IPS-18c (cell line): ENCODE data around the gene TMEM52B.

Source experiments
- H3K4me3 ChIP-seq: 2 replicates; pipeline ENCODE4 v1.7.0; 2013; ENCODE audit warnings: low read depth, mild to moderate bottlenecking, low read length, moderate library complexity; ENCODE audit not compliant: insufficient read depth
- H3K9me3 ChIP-seq: one replicate; pipeline ENCODE4 v1.6.1; 2013; ENCODE audit warnings: mild to moderate bottlenecking, low read length, moderate library complexity; ENCODE audit not compliant: control insufficient read depth, insufficient read depth

TMEM52B gene

DNA sequence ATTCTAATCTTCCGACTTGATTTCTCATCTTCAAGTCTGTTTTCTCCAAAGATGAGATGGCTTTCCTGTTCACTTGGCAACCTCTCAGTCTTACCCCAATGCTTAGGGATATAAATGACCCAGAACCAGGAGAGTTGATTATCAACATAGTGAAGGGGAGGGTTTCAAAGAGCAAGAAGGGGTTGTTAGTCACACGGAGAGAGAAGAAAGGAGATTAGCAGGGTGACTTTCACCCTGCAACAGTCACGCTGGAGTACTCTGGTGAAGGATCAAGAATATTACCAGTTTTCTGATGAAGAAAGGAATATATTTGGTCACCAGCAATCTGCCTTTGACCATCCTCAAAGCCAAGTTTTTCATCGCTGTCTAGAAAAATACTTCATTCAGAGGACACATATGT lies at the start of gene TMEM52B:
Gene TMEM52B, plus strand, starts transcription at position 212 of the 400 bp plus-strand sequence. CDS start 543 bp downstream, outside the sequence.
- no peaks in the 10 kb centered on the region for H3K9me3 ChIP-seq

DNA sequence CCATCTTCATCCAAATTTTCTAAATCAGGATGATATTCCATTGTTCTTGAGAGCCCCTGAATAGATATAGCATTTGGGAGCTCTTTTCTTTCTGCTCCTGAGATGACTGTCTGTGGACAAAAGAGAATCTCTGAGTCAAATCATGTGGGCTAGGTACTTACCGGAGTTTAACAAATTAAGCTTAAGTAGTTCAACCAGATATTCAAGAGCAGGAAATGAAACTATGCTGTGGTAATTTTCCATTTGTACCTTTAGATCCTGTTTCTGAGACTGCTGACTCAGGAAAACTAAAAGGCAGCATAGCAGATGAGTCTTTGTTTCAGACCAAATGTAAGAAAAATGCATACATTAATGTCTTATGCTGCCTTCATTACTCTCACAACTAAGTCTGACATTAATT lies 48.8 kb upstream of the TMEM52B start, which contains the start of gene CLEC7A:
Gene CLEC7A, minus strand, starts transcription at position 158 of the 400 bp plus-strand sequence. Its CDS starts 117 bp downstream, at position 41.
- no peak within 1 kb of the TSS for H3K4me3 ChIP-seq
- no peaks in the 10 kb centered on the region for H3K9me3 ChIP-seq

More for the DNA sequence above, at the start of gene TMEM52B:
- no peak within 1 kb of the TSS for H3K4me3 ChIP-seq

DNA sequence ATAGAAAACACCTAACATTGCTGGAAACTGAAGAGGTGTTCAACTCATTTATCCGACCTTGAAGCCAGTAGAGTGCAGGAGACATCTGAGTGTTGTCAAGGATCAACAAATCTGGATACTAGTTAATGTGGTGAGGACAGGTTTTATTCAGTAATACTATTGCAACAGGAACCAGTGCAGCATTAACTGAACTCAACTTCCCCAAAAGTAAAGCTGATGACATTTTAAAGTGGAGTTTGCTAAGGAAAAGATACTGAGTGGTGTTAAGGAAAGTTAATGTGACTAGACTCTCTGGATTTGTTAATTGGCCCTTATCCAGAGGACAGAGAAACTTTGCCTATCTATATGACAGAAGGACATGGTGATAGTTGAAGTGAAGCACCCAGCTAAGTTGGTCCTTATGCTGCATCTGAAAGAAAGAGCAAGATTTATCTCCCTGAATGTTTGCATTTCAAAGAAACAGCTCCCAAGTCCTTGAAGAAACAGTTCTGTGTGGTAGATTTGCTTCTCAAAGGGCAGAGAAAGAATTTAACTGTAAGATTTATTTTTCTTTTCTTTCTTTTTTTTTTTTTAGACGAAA lies 47.6 kb upstream of the TMEM52B start:
- H3K4me3 ChIP-seq, result no peak overlapping the region
- no peaks in the 10 kb centered on the region for H3K9me3 ChIP-seq

DNA sequence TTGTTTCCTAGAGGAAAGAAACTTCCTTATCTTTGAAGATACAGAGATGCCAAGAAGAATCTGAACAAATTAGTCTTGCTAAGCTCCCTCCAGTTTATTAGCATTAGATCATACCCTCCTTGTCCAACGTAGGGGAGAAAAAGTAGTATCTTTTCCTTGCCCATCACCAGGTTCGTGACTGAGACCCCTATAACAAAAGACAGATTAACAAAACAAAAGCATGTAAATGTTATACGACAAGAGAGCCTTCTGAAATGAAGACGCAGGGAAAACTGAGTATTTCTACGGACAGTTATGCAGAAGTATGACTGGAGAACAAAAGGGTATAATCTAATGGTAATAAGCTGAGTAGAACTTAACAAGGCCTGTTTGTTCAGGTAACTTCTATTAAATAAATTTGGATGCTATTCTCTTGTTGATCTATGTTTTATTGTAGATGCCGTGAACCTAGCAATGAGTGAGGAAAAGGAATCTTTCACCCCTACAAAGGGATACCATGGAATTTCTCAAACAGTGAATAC lies 45.9 kb upstream of the TMEM52B start:
- Histone ChIP-seq H3K4me3 (no peak overlapping the region), H3K9me3 (no peaks in the 10 kb centered on the region)

DNA sequence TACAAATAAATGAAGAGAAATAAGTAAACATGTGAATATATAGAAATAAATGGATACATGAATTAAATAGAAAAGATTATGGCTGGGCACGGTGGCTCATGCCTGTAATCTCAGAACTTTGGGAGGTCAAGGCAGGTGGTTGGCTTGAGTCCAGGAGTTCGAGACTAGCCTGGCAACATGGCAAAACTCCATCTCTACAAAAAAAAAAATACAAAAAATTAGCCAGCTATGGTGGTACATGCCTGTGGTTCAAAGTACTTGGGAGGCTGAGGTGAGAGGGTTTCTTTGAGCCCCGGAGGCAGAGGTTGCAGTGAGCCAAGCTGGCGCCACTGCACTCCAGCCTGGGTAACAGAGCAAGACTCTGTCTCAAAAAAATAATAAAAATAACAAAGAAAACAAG lies 43.7 kb upstream of the TMEM52B start:
- Histone ChIP-seq H3K9me3 (no peaks in the 10 kb centered on the region), H3K4me3 (no peak overlapping the region)

DNA sequence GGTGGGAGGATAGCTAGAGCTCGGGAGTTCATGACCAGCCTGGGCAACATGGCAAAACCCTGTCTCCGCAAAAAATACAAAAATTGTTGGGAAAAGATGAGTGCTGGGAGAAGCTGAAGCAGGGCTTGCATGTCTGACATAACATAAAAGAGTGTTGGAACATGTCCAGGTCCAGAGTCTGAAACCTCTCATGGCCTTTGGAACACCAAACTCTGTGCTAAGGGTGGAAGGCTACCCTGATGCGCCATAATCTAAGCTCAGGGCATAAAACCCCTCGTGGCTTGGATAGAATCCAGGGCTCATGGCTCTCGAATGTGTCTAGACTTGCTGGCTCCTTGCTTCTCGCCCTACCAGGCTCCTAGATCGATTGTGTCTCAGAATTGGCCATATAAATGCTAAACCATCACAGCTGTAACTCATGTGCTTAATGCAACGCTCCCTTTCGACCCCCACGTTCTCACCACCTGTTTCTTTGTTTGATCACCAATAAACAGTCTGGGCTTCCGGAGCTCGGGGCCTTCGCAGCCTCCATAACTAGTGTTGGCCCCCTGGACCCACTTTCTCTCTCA lies 42.1 kb upstream of the TMEM52B start:
- Histone ChIP-seq H3K9me3 (no peaks in the 10 kb centered on the region), H3K4me3 (no peak overlapping the region)

DNA sequence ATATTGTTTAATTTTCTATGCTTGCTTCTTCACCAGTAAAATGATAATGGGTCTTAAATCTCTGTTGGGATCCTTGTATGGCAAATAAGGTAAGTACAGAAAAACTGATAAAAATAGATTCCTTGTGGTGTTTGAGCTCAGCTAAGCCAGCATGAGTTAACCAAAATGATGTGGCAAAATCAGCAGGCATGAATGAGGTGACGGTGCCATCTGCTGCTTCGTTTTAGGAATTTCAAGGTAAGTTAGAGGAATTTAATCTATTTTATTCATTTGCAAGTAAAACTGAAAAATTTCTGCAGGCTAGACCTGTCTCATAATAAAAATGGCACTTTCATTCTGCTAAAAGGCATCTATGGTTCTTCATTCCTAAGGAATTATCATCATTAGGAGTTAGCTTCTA lies 38.8 kb upstream of the TMEM52B start:
- Histone ChIP-seq H3K9me3 (no peaks in the 10 kb centered on the region), H3K4me3 (no peak overlapping the region)

DNA sequence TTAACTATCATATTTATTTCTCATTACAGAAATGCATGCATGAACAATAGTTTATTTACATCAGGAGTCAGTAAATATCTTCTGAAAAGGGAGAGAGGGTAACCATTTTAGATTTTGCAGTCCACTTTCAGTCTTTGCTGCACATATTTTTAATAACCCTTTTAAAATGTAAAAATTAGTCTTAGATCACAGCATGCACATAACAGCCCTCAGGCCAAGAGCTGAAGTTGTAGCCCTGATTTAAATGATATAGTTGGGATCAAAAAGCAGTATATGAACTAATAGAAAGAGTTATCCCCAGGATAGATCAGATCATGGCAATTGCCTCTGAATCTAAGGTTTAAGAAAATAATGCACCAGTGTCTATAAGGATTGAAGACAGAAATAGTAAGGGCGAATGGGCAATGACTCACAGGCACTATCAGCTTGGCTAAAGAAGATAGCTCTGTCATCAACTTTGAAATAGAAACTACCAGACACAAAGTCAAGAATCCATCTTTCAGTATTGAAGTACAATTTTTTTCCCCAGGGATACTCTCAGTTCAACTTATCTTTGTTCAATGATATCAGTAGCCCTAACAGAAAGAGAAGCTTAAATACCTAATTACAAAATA lies 35.7 kb upstream of the TMEM52B start:
- Histone ChIP-seq H3K4me3 (no peak overlapping the region), H3K9me3 (no peaks in the 10 kb centered on the region)

DNA sequence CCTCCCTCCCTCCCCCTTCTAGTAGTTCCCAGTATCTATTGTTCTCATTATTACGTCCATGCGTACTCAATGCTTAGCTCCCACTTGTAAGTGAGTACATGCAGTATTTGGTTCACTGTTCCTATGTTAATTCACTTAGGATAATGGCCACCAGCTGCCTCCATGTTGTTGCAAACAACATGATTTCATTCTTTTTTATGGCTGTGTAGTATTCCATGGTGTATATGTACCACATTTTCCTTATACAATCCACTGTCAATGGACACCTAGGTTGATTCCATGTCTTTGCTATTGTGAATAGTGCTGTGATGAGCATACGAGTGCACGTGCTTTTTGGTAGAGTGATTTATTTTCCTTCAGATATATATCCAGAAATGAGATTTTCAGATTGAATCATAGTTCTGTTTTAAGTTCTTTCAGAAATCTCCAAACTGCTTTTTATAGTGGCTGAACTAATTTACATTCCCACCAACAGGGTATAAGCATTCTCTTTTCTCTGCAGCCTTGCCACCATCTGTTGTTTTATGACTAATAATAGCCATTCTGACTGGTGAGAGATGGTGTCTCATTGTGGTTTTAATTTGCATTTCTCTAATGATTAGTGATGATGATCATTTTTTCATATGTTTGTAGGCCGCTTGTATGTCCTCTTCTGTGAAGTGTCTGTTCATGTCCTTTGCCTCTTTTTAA lies 31.0 kb upstream of the TMEM52B start:
- Histone ChIP-seq H3K4me3 (no peak overlapping the region), H3K9me3 (no peaks in the 10 kb centered on the region)

DNA sequence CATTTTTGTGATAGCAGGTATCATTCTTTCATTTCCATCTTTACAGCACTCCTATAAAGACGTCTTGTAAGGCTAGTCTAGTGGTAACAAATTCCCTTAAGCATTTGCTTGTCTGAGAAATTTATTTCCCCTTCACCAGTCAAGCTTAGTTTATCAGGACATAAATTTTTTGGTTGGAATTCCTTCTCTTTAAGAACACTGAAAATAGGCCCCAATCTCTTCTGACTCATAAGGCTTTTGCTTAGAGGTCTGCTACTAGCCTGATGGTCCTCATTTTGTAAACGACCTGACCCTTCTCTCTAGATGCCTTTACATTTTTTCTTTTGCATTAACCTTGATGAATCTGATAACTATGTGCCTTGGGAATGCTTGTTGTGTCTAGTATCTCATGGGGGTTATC lies 27.2 kb upstream of the TMEM52B start:
- Histone ChIP-seq H3K4me3 (no peak overlapping the region), H3K9me3 (no peaks in the 10 kb centered on the region)

DNA sequence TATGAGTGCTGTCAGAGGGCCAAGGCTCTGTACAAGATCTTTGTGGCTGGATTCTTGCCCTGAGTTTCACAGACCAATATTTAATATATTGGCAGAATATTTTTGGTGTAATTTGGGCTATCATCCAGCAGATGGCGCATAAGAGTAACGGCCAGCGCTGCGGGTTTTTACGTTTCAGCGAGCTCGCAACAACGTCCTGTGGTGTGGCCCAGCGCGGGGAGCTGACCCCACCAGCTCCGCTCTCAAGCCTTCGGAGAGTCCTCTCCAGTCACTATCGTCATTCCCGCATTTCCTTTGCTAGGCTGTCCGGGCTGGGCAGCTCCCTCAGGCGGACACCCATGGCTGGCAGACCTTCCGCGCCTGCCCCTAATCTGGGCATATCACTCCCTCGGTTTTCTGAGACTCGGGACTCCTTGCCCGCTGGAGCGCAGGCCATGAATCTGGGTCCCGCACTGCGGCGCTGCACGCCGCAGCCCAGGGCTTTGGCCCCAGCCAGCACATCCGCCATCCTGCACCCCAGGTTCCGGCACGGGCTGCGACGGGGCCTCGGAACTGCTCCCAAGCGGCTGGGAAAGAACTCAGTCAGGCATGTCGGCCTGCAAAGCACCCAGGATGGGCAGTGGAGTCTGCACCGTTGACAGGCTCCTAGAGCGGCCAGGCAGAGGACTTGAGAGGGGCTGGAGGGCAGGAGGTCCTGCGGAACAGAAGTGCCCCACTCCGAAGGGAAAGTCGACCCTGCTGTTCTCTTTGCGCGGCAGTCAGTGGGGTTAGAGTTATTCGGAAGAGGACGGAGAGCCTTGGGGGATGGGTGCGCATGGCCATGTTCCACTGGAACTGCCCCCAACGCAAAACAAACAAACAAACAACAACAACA lies 25.3 kb upstream of the TMEM52B start:
- peak overlapping the region; percentile 55 for H3K4me3 ChIP-seq

DNA sequence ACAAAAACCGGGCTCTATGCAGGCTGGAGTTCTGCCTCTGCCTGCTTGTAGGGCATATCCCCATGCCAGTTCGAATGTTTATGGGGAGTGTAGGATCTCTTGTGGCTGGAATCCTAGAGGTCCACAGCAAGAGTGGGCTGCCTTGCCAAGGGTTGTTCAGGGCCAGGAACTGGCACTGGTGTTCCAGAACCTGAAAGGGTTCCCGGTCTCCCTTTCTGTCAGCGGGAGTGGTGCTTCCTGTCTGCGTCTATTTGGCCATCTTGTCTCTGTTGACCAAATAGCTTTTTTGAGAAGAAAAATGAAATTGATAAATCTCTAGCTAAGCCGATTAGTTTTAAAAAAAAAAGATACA lies 24.7 kb upstream of the TMEM52B start:
- H3K4me3 ChIP-seq, result peak overlapping the region; percentile 55

More for the DNA sequence above, 25.3 kb upstream of the TMEM52B start:
- peaks cover 5% of the 10 kb centered on the region for H3K9me3 ChIP-seq

DNA sequence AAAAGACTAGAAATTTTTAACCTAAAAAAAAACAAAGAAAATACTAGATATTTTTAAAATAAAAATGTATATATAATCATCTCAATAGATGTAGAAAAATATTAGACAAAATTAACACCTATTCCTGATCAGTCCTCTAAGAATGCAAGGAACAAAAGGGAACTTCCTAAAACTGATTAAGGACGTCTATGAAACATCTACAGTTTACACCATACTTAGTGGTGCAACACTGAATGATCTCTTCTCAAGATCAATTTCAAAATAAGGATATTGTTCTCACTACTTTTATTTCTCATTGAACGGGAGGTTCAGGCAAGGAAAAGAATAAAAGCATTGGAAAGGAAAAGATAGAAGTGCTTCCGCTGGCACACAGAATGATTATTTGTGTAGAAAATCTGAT lies 22.9 kb upstream of the TMEM52B start:
- H3K9me3 ChIP-seq, result peaks cover 5% of the 10 kb centered on the region
- no peak overlapping the region for H3K4me3 ChIP-seq

More for the DNA sequence above, 24.7 kb upstream of the TMEM52B start:
- peaks cover 5% of the 10 kb centered on the region for H3K9me3 ChIP-seq

DNA sequence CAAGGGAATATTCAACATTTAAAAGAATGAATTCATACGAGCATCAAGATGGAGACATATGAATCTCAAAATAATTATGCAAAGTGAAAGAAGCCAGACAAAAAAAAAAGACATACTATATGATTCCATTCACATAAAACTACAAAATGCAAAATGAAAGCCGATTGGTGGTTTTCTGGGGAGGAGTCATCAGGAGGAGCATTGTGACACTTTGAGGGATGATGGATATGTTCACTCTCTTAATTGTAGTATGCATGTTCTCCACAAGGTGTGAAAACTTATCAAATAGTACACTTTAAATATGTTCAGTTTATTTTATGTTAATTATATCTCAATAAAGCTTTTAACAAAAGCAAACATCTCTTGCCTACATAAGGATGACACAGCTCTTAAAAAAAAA lies 20.4 kb upstream of the TMEM52B start:
- H3K9me3 ChIP-seq, result peaks cover 5% of the 10 kb centered on the region
- no peak overlapping the region for H3K4me3 ChIP-seq

DNA sequence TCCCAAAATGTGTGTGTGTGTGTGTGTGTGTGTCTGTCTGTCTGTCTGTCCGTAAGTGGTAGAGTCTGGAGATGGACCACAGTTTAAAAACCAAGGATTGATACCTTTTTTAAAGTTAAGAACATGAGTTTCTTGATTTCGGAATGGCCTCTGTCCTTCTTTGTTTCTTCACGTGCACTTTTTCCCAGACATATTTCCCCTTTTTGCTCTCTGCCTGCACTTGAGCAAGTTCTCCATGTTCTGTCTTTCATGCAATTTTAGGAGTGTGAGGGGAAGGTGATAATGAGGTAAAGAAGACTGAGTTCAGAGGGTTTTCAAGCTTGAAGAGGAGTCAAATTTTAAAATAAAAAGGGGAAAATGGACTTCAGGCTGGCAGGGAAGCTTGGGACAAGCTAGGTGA lies 19.6 kb upstream of the TMEM52B start:
- Histone ChIP-seq H3K4me3 (no peak overlapping the region), H3K9me3 (peaks cover 5% of the 10 kb centered on the region)

DNA sequence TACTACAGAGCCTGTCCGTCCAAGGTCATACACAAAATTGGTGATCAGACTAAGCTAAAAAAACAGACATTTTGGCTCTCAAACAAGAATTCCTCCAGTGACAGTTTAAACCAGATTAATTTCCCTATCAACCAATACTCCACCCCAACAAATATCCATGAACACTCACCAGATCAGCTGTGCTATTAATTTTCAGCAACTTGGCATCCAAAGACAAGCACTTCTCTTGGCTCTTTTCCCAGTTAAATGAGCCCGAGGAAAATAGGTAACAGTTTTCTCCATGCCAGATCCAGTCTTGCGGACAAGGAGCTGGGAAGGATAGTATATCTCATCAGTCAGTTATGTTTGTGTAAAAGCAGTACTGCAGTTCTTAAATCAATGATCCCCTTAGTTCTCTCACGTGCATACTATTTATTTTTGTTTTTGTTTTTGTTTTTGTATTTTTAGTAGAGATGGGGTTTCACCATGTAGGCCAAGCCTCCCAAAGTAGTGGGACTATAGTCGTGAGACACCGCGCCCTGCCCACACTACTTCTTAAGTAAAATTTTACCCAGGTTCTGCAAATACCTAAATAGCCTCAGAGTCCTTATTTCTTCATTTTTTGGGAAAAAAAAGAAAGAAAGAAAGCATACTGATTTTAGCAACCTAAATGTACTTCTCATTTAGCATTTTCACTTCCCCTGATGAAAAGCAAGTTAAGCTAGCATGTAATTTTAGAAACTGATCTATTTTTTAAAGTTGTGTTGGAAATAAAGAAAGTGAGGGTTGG lies 18.0 kb upstream of the TMEM52B start:
- H3K4me3 ChIP-seq, result no peak overlapping the region

More for the DNA sequence above, 18.0 kb upstream of the TMEM52B start:
- H3K9me3 ChIP-seq, result peaks cover 5% of the 10 kb centered on the region
